ENCODE data around the gene IFNGR2.

GRCh38 chr21:33411949-33412430, 8.8 kb downstream of the IFNGR2 start:
- TF ChIP-seq CTCF (optimal IDR thresholded peaks at IDR 0.05 in 1 of 3, IDR thresholded peaks at IDR 0.05 in 1 of 3, conservative IDR thresholded peaks at IDR 0.05 in 1 of 3; ENCODE audit: extremely low read depth in 1 of 3, insufficient read depth in 2 of 3, low read length in 3 of 3) = no peak
- TF ChIP-seq EZH2 (IDR thresholded peaks at IDR 0.05; ENCODE audit: low read length) = no peak
